GM21619 (cell line): Measurements from ENCODE around the gene CDKAL1.
A peak's percentile ranks its signal among the peaks of the same experiment; 100 is the strongest.
"Not testable (repeated sequence)": the region's sequence is repeated elsewhere in the genome, so short reads cannot be mapped to it uniquely, and the experiment has no call there.

Source experiments
- ATAC-seq: cut with Tn5 transposase; IDR thresholded peaks from one replicate; pipeline ENCODE4 v1.9.1; 2021; ENCODE audit not compliant: unreplicated experiment

The CDKAL1 gene

DNA sequence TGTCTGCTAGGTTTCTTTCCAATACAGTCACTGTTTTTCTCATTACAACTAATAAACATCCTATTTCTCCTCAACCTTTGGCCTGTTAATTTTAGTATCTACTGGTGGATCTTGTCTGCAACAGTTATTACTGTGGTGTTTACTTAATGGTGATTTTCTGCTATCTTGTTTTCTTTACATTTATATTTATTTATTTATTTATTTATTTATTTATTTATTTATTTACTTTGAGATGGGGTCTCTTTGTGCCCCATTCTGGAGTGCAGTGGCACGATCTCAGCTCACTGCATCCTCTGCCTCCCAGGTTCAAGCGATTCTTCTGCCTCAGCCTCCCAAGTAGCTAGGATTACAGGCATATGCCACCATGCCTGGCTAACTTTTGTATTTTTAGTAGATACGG is 15.1 kb downstream of the CDKAL1 start:
- ATAC-seq = not testable (repeated sequence)

DNA sequence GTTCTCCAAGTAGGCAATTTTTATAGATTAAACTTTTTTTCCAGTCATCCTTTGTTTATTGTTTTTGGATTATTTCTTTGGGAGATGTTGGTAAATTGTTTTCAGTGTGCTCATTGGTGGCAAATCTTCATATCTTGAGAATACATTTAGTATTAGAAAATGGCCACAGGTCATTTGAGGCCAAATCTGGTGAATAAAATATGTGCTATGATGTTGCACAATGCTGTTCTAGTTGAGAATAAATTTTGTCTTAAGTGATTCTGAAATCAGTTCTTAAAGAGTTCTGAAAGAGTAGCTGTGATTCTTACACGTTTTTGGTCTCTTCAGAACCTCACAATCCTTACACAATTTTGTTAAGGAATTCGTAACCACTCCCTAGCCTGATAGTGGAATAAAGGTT is 20.1 kb downstream of the CDKAL1 start:
- no peak for ATAC-seq

GRCh38 chr6:20554817-20555216 is 20.6 kb downstream of the CDKAL1 start:
- ATAC-seq = no peak

DNA sequence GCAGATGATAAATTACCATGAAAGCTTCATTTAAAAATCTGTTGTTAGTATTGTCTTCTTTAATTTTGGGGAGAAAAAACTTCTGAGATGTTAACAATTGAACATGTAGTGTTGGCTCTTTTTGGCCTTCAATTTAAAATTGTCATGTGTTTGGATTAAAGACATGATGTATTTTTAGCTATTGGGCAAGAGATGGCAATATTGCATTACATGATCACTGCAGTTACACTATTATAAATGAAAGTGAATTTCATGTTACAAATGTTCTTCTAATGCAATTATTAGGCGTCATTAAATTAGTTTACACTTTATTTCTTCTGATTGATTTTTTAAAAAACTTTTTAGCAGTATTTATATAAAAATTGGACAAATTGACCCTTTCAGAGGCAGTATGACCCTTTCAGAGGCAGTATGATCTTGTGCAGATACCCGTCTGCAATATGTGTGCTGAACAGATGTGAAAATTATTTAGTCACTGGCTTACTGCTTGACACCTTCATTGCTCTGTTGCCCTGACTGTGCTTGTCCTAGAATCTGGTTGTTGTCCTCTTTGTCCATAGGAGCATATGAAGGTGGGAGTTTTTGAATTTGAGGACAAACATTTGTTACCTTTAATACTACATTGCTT is 25.8 kb downstream of the CDKAL1 start:
- ATAC-seq = no peak

DNA sequence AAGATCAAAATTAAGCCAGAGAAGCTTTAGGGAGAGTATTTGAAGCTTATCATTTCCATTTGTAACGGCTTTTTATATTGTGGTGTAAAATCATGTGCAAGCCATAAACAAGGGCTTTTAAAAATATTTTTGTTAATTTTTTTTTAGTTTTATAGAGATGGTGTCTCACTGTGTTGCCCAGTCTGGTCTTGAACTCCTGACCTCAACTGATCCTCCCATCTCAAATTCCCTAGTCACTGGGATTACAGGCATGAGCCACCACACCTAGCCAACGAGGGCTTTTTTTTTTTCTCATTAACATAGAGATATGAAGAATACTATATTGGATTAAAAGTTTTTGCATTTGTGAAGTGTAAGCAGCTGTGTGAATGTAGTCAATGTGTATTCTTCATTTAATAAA is 29.1 kb downstream of the CDKAL1 start:
- no peak for ATAC-seq

- no peak for ATAC-seq
Observed at GRCh38 chr6:20564269-20564668, 30.0 kb downstream of the CDKAL1 start.

- ATAC-seq = peak; percentile 75
Observed at GRCh38 chr6:20564777-20565176, 30.5 kb downstream of the CDKAL1 start.

DNA sequence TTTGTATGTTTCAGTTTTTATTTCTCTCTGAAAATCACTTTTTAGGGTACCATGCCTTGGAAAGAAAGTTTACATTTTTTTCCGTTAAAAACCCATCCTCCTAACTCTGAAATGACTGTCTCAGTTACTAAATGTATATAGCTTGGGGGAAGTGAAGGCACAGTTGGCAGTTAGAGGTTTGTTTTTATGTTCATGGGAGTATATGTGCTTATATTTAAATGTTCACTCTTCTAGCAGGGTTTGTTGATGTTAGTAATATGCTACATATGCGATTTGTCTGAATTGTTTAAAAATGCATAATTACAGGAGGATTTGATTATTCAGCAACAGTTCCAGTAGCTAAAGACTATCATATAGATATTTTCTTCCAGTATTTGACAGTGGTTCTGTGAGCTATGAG is 31.1 kb downstream of the CDKAL1 start:
- peak; percentile 34 for ATAC-seq

GRCh38 chr6:20566109-20566508 is 31.9 kb downstream of the CDKAL1 start:
- ATAC-seq = no peak

DNA sequence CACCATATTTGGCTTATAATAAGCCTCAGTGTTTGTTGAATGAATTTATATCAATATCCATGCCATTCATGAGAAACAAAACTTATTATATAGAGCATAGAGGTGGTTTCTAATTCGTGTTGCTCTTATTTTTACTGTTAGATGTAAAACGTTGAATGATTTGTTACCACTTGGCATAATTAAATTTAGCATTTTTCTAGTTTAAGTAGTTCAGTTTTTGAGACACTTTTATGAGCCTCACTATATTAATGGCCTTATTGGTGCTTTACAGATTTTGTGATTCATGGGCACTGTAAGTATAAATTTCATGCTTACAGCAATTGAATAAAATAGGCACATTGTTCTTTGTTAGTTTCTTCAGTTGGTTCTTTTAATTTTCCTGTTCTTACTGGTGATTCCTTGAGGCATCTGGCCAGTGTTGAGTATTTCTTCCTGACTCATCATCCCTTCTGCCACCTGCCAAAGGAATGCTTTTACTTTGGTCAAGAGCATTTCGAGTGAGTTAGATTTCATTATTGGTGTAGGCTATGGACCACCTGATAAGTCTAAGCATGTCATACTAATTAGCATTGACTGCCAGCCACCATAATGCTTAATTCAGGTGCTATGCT is 34.8 kb downstream of the CDKAL1 start:
- no peak for ATAC-seq

DNA sequence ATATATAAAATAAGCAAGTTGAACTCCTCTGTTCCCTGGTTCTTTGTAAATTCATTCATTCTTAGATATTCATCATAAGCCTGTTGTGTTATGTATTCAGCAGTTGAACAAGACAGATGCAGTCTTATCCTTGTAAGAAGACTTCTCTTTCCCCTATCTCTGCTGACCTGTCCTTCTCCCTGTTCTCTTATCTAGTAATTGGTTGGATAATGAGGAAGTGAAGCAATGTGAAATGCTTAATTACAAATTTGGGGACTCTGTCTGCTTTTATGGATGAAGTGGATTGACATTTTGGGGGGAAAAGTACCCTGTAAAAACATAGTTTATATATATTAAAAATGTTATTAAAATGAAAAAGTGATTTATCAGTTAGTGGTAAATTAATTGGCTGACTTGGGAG is 37.0 kb downstream of the CDKAL1 start:
- no peak for ATAC-seq

GRCh38 chr6:20572288-20572687 is 38.0 kb downstream of the CDKAL1 start:
- ATAC-seq = no peak

GRCh38 chr6:20572940-20573339 is 38.7 kb downstream of the CDKAL1 start:
- ATAC-seq = no peak

DNA sequence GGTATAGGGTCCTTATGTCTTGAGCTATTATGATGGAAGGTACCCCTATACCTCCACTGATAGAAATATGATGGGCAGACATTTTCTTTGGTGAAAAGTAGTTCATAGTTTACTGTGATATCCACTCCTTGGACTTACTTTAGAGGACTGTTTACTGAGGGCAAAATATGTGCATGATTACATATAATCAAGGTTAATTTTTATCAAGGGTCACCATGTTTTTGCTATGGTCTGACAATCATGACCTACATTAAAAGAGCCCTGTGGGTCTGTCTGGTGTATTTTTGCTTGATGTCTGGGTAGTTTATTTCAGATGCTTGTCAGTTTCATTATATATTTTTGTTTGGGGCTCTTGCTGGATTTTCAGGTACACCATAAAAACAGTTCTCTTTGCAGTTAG is 40.1 kb downstream of the CDKAL1 start:
- no peak for ATAC-seq

DNA sequence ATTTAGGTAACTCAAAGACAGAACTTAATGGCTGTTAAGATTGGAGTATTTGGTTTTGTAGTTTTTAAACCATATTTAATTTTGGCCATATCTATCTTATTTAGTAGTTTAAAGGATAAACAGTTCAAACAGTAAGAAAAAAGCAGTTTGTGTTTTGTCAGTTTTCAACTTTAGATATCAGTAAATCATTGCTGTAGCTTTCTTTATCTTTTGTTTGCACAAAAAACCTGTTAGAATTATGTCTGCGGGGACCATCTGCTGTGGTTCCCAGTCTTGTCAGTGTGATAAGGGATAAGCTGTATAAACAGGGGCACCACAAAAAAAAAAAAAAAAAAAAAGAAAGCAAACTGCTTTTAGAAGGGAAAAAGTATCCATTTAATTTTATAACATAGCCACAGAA is 40.9 kb downstream of the CDKAL1 start:
- ATAC-seq = no peak

GRCh38 chr6:20575704-20576451 is 41.6 kb downstream of the CDKAL1 start:
- no peak for ATAC-seq

DNA sequence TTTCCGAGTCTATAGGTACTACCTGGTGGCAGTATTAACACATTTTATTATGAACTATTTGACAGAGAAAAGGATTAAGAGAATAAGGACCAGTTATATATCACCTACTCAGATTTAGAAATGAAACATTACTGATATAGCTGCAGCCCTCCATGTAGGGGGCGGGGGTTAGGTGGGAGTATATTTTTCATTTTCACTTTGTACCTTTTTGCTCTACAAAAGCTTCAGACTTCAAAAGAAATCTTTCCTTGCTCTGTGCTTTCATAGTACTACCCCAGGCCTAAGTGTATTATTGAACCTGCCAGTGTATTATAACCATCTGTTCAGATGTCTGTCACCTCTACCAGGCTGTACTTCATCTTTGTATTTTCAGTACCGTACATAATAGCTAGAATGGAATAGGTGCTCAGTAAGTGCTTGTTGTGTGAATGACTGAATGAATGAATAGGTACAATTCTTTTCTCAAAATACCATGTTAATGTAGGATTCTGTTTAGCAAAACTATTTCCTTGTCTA is 43.0 kb downstream of the CDKAL1 start:
- no peak for ATAC-seq

GRCh38 chr6:20581070-20581469 is 46.8 kb downstream of the CDKAL1 start:
- no peak for ATAC-seq

DNA sequence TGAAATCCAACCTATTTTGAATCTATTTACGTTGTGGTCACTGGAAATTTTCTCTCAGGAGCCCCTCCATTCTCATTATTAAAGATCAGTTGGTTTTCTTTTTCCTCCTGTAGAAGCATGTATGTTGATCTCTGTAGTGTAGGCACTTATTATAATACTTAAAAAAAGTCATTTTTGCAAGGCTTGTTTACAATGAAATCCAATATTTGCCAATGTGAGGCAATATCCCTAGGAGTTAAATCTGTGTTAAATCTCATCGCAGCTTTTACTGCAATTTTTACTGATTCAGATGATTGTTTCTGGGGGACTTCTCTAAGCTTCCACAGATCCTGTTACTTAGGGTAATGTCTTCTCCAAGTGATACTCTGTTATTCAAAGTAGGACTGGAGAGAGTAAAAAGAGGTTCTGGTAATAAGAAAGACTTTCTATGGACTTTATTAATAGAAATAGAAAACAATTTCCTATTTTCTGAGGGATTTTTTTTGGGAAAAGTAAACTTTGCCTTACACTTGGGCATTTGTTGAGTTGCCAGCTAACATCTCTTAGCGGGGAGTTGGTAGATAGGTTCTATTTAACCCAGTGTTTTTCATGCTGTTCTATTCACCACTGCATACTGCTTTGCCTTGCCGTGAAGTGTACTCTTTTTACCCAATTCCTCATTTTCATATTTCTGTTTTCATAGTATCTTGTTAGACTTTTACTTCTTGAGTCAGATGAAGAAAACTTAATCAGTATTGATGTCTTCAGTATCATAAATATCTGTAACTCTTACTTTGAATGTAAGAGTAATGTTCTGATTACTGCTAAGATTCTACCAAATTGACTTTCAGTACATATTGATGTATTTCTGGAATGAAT is 48.6 kb downstream of the CDKAL1 start:
- peak; percentile 66 for ATAC-seq

GRCh38 chr6:20583444-20583800 is 49.2 kb downstream of the CDKAL1 start:
- no peak for ATAC-seq

GRCh38 chr6:20584100-20584731 is 50.0 kb downstream of the CDKAL1 start:
- ATAC-seq = no peak
